K562 treated with DMSO at 1 percent for 24 hours (cell line): ENCODE measurements around the gene MYOCOS. TPM values are rescaled to one million over a fixed set of nuclear protein-coding genes. Genes with fewer than 3 reads are reported as not detected.

Source experiments
- total RNA-seq: library from RNA; unstranded; fragments of 300-600 nt; gene quantifications from 2 replicates; pipeline ENCODE4 v1.2.3, GENCODE V29; 2022; ENCODE audit warnings: low read depth; ENCODE audit not compliant: insufficient read depth

The MYOCOS gene
- total RNA-seq = not detected in 2 replicates

GRCh38 chr1:171622152-171622462 is at the start of gene MYOCOS:
Gene MYOCOS, plus strand, starts transcription at chr1:171622243. Its CDS starts 1,641 bp downstream, at chr1:171623884.

DNA sequence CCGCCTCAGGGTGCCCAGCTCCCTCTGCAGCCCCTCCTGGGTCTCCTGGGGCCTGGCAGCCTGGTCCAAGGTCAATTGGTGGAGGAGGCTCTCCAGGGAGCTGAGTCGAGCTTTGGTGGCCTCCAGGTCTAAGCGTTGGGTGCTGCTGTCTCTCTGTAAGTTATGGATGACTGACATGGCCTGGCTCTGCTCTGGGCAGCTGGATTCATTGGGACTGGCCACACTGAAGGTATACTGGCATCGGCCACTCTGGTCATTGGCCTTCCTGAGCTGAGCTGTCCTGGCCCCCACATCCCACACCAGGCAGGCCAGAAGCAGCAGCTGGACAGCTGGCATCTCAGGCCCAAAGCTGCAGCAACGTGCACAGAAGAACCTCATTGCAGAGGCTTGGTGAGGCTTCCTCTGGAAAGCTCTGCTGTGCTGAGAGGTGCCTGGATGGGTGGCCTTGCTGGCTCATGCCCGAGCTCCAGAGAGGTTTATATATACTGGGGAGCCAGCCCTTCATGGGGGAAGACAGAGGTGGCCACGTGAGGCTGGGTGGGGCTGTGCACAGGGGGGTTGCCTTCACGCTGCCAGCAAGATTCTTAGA is 30.3 kb downstream of the MYOCOS start, which contains the start of gene MYOC:
Gene MYOC, minus strand, starts transcription at position 455 of the 589 bp plus-strand sequence. Its CDS starts 77 bp downstream, at position 378.

Other genes starting within 250 kb of the MYOCOS start
- gene PRRC2C, start 136.7 kb upstream of the MYOCOS start, total RNA-seq = 59.2 and 68.2 TPM in 2 replicates
- 0.29 TPM in 1 of 2 replicates, not detected in the other for gene MYOC, start 30.4 kb downstream of the MYOCOS start, total RNA-seq
- 5.6 and 8.1 TPM in 2 replicates for gene VAMP4, start 119.8 kb downstream of the MYOCOS start, total RNA-seq
- 37.5 and 39.2 TPM in 2 replicates for gene METTL13, start 159.4 kb downstream of the MYOCOS start, total RNA-seq
- 1.6 TPM in 1 of 2 replicates, not detected in the other for gene DNM3, start 219.3 kb downstream of the MYOCOS start, total RNA-seq